Chondrocyte (in vitro differentiated cells): ENCODE data around the gene AFF3. TPM values are rescaled to one million over a fixed set of nuclear protein-coding genes. Genes with fewer than 3 reads are reported as not detected.
A peak's percentile ranks its signal among the peaks of the same experiment; 100 is the strongest.

Experiments used
- DNase-seq: peaks from one replicate; pipeline ENCODE4 v3.0.0; 2021; ENCODE audit warnings: mixed read lengths, low spot score
- H3K27ac Mint-ChIP-seq: one replicate; pipeline ENCODE4 v1.8.0; 2021; ENCODE audit warnings: mild to moderate bottlenecking, moderate library complexity, mixed read lengths; ENCODE audit not compliant: unreplicated experiment
- H3K27me3 Mint-ChIP-seq: 2 replicates; pipeline ENCODE4 v1.8.0; 2021; ENCODE audit warnings: low read depth, mixed read lengths
- H3K36me3 Mint-ChIP-seq: 2 replicates; pipeline ENCODE4 v1.8.0; 2021; ENCODE audit warnings: low read depth, mixed read lengths
- H3K4me1 Mint-ChIP-seq: 2 replicates; pipeline ENCODE4 v1.8.0; 2021; ENCODE audit warnings: low read depth, mild to moderate bottlenecking, mixed read lengths
- H3K4me3 Mint-ChIP-seq: one replicate; pipeline ENCODE4 v1.8.0; 2021; ENCODE audit warnings: mild to moderate bottlenecking, moderate library complexity, mixed read lengths; ENCODE audit not compliant: unreplicated experiment
- H3K9me3 Mint-ChIP-seq: 2 replicates; pipeline ENCODE4 v1.8.0; 2021; ENCODE audit warnings: low read depth, mixed read lengths
- CTCF ChIP-seq: fragments of 200-600 bp; sonication (generic); IDR thresholded peaks from 2 replicates; pipeline ENCODE4 v1.5.0; 2021; ENCODE audit warnings: antibody characterized with exemption, mild to moderate bottlenecking, moderate library complexity
- total RNA-seq: library from RNA; stranded (reverse); gene quantifications from 3 replicates; pipeline ENCODE4 v1.2.1, GENCODE V29; 2021

AFF3 gene
- total RNA-seq, 1 donor from 2014 or later: 127 TPM

- no peak for DNase-seq
- peaks cover 21% of the 10 kb centered on the region for H3K9me3 Mint-ChIP-seq
- H3K4me1 Mint-ChIP-seq: peaks cover 60% of the 10 kb centered on the region
- H3K4me3 Mint-ChIP-seq: no peak overlapping the region
- no peaks in the 10 kb centered on the region for H3K27me3 Mint-ChIP-seq
- no peak for TF ChIP-seq CTCF
- peak overlapping the region; percentile 39 for H3K27ac Mint-ChIP-seq
- peaks cover 18% of the 10 kb centered on the region for H3K36me3 Mint-ChIP-seq
Measured at GRCh38 chr2:99772591-99773331, 369.6 kb downstream of the AFF3 start.

DNA sequence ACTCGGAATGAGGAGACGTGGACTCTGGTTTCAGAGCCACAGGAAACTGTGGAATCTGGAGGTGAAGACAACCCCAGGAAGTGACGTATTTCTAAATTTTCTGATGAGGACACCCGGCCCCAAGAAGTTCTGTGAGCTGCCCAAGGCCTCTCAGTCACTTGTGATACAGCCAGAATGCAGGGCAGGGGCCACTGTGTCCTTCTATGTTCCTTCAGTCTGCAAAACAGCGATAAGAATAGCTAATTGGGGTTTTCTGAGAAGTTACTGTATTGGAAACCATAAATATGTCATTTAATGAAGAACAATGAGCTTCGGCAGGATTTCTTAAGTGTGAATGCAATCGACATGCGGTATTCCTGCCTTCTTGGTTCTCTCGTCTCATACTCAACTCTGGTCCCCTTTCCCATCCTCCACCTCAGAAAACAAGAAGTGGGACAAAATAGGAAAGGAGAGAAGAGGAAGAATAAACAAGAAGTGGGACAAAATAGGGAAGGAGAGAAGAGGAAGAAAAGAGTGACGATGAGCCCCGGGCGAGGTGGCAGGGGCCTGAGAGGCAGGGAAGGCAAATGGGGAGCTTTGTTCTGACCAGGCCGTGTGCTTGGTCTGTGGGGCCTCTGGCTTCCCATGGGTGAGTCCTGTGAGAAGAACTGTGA lies 370.6 kb downstream of the AFF3 start:
- Mint-ChIP-seq H3K9me3 (peaks cover 21% of the 10 kb centered on the region), H3K27me3 (no peaks in the 10 kb centered on the region), H3K4me1 (peaks cover 52% of the 10 kb centered on the region), H3K36me3 (peaks cover 18% of the 10 kb centered on the region), H3K4me3 (no peak overlapping the region), H3K27ac (no peak overlapping the region)
- TF ChIP-seq CTCF: no peak
- DNase-seq: no peak

GRCh38 chr2:99770876-99771275 lies 371.5 kb downstream of the AFF3 start:
- no peaks in the 10 kb centered on the region for H3K27me3 Mint-ChIP-seq
- no peak overlapping the region for H3K4me3 Mint-ChIP-seq
- no peak for DNase-seq
- H3K9me3 Mint-ChIP-seq: peaks cover 21% of the 10 kb centered on the region
- peaks cover 43% of the 10 kb centered on the region for H3K4me1 Mint-ChIP-seq
- no peak for TF ChIP-seq CTCF
- H3K36me3 Mint-ChIP-seq: peaks cover 18% of the 10 kb centered on the region
- H3K27ac Mint-ChIP-seq: no peak overlapping the region

GRCh38 chr2:99765731-99766318 lies 376.6 kb downstream of the AFF3 start:
- no peak for TF ChIP-seq CTCF
- Mint-ChIP-seq H3K9me3 (peaks cover 13% of the 10 kb centered on the region), H3K27ac (no peak overlapping the region), H3K4me3 (no peak overlapping the region), H3K36me3 (peaks cover 17% of the 10 kb centered on the region), H3K27me3 (no peaks in the 10 kb centered on the region), H3K4me1 (peaks cover 20% of the 10 kb centered on the region)
- no peak for DNase-seq

- Mint-ChIP-seq H3K4me3 (no peak overlapping the region), H3K36me3 (peaks cover 10% of the 10 kb centered on the region), H3K27ac (no peak overlapping the region), H3K4me1 (peaks cover 16% of the 10 kb centered on the region), H3K27me3 (no peaks in the 10 kb centered on the region), H3K9me3 (peaks cover 5% of the 10 kb centered on the region)
- TF ChIP-seq CTCF: no peak
- no peak for DNase-seq
Measured at GRCh38 chr2:99763764-99764163, 378.6 kb downstream of the AFF3 start.
